ENCODE results near the gene CCS.
"Not testable (repeated sequence)": the region's sequence is repeated elsewhere in the genome, so short reads cannot be mapped to it uniquely, and the experiment has no call there.

CCS gene

DNA sequence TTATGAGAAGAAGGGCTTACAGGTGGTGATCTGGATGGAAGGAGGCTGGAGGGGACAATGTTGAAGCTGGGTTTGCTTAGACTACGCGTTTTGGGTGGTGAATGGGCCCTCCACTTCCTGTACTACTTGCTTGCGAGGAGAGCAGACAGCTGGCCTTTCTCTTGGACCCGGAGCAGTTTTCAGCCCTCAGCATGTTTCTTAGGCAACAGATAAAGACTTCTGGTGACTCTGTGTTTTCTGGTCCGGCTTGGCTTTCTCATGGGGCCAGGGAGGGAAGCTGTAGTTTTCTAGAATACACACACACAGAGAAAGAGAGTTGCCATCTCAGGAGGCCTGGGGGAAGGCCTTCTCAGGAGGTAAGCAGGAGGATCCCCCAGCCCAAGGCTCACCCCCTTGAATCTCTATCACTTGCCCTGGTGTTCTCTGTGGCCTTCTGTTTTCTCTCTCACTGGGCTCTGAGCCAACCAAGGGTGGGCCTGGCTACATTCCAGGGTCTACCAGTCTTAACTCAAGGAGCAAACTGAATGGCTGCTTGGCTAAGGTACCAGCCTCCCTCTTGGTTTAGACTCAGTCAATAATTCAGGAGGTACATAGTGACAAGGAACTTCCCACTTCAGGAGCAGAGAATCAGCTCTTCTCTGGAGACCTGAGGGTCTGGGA is 2.4 kb downstream of the CCS start:
- ChIA-PET POLR2A (no interaction called here), CTCF (interaction anchor here (1.1 to 1.5 kb wide), 3 partner anchors 12 to 100 kb away, joined by 3 to 4 read pairs (median 3); no protein-coding TSS in a partner anchor)
- no peak for DNase-seq (ENCODE audit: extremely low spot score)
- TF ChIP-seq, protein P1, sequence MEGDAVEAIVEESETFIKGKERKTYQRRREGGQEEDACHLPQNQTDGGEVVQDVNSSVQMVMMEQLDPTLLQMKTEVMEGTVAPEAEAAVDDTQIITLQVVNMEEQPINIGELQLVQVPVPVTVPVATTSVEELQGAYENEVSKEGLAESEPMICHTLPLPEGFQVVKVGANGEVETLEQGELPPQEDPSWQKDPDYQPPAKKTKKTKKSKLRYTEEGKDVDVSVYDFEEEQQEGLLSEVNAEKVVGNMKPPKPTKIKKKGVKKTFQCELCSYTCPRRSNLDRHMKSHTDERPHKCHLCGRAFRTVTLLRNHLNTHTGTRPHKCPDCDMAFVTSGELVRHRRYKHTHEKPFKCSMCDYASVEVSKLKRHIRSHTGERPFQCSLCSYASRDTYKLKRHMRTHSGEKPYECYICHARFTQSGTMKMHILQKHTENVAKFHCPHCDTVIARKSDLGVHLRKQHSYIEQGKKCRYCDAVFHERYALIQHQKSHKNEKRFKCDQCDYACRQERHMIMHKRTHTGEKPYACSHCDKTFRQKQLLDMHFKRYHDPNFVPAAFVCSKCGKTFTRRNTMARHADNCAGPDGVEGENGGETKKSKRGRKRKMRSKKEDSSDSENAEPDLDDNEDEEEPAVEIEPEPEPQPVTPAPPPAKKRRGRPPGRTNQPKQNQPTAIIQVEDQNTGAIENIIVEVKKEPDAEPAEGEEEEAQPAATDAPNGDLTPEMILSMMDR (IDR thresholded peaks at IDR 0.05; ENCODE audit: control extremely low read depth, extremely low read depth, low read depth, missing control alignments): no peak

DNA sequence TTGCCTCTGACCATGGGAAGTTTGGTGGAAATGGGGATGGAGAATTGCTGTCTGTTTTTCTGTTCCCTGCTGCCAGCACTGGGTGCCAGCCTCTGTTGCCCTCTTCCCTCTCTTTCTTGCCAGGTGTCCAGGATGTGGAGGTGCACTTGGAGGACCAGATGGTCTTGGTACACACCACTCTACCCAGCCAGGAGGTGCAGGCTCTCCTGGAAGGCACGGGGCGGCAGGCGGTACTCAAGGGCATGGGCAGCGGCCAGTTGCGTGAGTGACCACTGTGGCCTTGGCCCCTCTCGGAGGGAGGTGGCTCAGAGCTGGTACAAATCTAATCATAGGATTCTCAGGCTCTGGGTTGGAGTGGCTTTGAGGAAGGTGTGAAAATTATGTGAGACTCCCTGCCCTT is 6.0 kb downstream of the CCS start:
- TF ChIP-seq, protein P1 (IDR thresholded peaks at IDR 0.05; ENCODE audit: control extremely low read depth, extremely low read depth, low read depth, missing control alignments): no peak
- DNase-seq (ENCODE audit: extremely low spot score): no peak
- ChIA-PET CTCF (interaction anchor here (1.1 to 1.6 kb wide), 2 partner anchors 9 to 79 kb away, joined by 3 to 5 read pairs; no protein-coding TSS in a partner anchor), POLR2A (interaction anchor here (0.6 kb wide), 1 partner anchor 8 kb away, joined by 3 read pairs; no protein-coding TSS in a partner anchor)

DNA sequence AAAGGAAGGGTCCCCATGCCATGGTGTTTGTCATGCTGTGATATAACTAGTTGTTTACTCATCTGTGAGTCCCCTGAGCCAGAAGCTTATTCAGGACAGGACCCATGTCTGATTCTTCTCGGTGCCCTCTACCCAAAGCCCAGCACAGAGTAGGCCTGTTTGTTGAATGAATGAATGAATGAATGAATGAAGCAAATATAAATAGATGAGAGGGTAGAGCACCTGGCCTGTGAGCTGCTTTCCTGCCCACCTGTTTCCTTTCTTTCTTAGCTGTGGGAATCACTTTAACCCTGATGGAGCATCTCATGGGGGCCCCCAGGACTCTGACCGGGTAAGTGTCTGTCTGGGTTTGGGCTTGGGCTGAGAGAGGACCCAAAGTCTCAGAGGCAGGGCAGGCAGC is 7.2 kb downstream of the CCS start:
- TF ChIP-seq, protein P1 (IDR thresholded peaks at IDR 0.05; ENCODE audit: control extremely low read depth, extremely low read depth, low read depth, missing control alignments): no peak
- no peak for DNase-seq (ENCODE audit: extremely low spot score)
- CTCF ChIA-PET: interaction anchor here (1.4 to 1.6 kb wide), 2 partner anchors 8 to 11 kb away, joined by 3 to 5 read pairs; no protein-coding TSS in a partner anchor
- POLR2A ChIA-PET: no interaction called here

GRCh38 chr11:66600631-66601233 is 7.7 kb downstream of the CCS start:
- CTCF ChIA-PET: interaction anchor here (1.4 to 1.6 kb wide), 2 partner anchors 8 to 11 kb away, joined by 3 to 5 read pairs; no protein-coding TSS in a partner anchor
- POLR2A ChIA-PET: no interaction called here
- TF ChIP-seq, protein P1 (IDR thresholded peaks at IDR 0.05; ENCODE audit: control extremely low read depth, extremely low read depth, low read depth, missing control alignments): no peak
- no peak for DNase-seq (ENCODE audit: extremely low spot score)

- no peak for DNase-seq (ENCODE audit: extremely low spot score)
- TF ChIP-seq, protein P1 (IDR thresholded peaks at IDR 0.05; ENCODE audit: control extremely low read depth, extremely low read depth, low read depth, missing control alignments): no peak
- ChIA-PET CTCF (interaction anchor here (0.8 to 1.4 kb wide), 2 partner anchors 22 to 28 kb away, joined by 4 to 5 read pairs; no protein-coding TSS in a partner anchor), POLR2A (no interaction called here)
Measured at GRCh38 chr11:66603072-66603471, 10.1 kb downstream of the CCS start.

DNA sequence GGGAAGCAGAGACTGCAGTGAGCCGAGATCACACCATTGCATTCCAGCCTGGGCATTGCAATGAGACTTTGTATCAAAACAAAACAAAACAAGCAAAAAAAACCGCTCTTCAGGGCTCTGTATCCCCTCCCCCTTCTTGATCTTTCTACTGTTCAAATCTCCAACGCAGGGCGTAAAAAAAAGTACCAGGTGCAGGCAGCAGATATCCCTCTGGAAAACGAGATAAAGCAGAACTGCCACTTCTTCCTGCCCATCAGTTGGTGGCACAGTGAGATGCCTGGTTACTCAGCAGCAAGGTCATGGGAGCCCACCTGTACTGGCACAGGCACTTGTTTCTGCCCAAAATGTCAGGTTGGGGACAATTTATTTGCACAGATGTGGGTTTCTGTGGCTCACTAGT is 11.2 kb downstream of the CCS start:
- POLR2A ChIA-PET: interaction anchor here (0.9 kb wide), 1 partner anchor 12 kb away, joined by 4 read pairs; the partner anchor contains the start of gene RBM14
- CTCF ChIA-PET: interaction anchor here (1.0 kb wide), 1 partner anchor 10 kb away, joined by 3 read pairs; no protein-coding TSS in a partner anchor
- TF ChIP-seq, protein P1 (IDR thresholded peaks at IDR 0.05; ENCODE audit: control extremely low read depth, extremely low read depth, low read depth, missing control alignments): no peak
- no peak for DNase-seq (ENCODE audit: extremely low spot score)

GRCh38 chr11:66606608-66607007 is 13.6 kb downstream of the CCS start:
- POLR2A ChIA-PET: interaction anchor here (1.8 kb wide), 1 partner anchor 43 kb away, joined by 5 read pairs; no protein-coding TSS in a partner anchor
- CTCF ChIA-PET: interaction anchor here (0.7 to 2.3 kb wide), 5 partner anchors 10 to 72 kb away, joined by 3 to 6 read pairs (median 4); partner anchors contain the start of genes CCDC87, CCS and RBM14
- DNase-seq (ENCODE audit: extremely low spot score): not testable (repeated sequence)
